Ovary (tissue), 9 donors: Measurements from ENCODE around the gene STAT5A. TPM values are rescaled to one million over a fixed set of nuclear protein-coding genes. Genes with fewer than 3 reads are reported as not detected.
"Not testable (repeated sequence)": the region's sequence is repeated elsewhere in the genome, so short reads cannot be mapped to it uniquely, and the experiment has no call there.

Source experiments
- DNase-seq, 5 donors: peaks; one replicate each; pipeline ENCODE4 v3.0.0-alpha.2; 2019 to 2020
- H3K27ac ChIP-seq, 2 donors: fragments of 200-600 bp; one replicate each; pipeline versions ENCODE4 v1.5.1 to v1.8.0; 2019 to 2022
- H3K27me3 ChIP-seq: fragments of 200-600 bp; one replicate; pipeline ENCODE4 v1.8.0; 2022
- H3K36me3 ChIP-seq: fragments of 200-600 bp; sonication (generic); one replicate; pipeline ENCODE4 v1.5.1; 2019
- H3K4me1 ChIP-seq: one replicate; pipeline ENCODE4 v1.8.1; 2013; ENCODE audit warnings: mild to moderate bottlenecking, moderate library complexity; ENCODE audit not compliant: insufficient read depth
- H3K4me3 ChIP-seq: fragments of 200-600 bp; sonication (generic); one replicate; pipeline ENCODE4 v1.5.1; 2017
- H3K9me3 ChIP-seq, 2 donors: fragments of 200-600 bp in 1 of 2; sonication (generic) in 1 of 2; one replicate each; pipeline versions ENCODE4 v1.5.1 to v1.8.1; 2013 to 2019; ENCODE audit warnings: mild to moderate bottlenecking in 1 of 2, moderate library complexity in 1 of 2
- CTCF ChIP-seq, 3 donors: fragments of 450-650 bp in 2 of 3; fragments of 200-600 bp in 1 of 3; IDR thresholded peaks; one replicate each; pipeline versions ENCODE4 v1.5.1 to v1.8.0; 2016 to 2022; ENCODE audit warnings: antibody characterized with exemption in 3 of 3, mild to moderate bottlenecking in 1 of 3
- EP300 ChIP-seq: sonication (generic); formaldehyde crosslinking; IDR thresholded peaks from one replicate; pipeline ENCODE4 v1.6.1; 2017; ENCODE audit warnings: antibody characterized with exemption
- POLR2A ChIP-seq: fragments of 450-650 bp; IDR thresholded peaks from one replicate; pipeline ENCODE4 v1.6.1; 2017; ENCODE audit warnings: antibody characterized with exemption, mild to moderate bottlenecking, moderate library complexity
- WGBS, 3 donors: extraction: QIAGEN DNeasy Blood & Tissue Kit in 1 of 3; methylation state at CpG; one replicate each; pipeline versions ENCODE4 v1.1.5 to v1.1.7; 2013 to 2017; 5-methylcytosine and 5-hydroxymethylcytosine counted together
- intact Hi-C, 4 donors: fragments of 100-400 bp; cut with DNase I; formaldehyde crosslinking; loops; one replicate each; pipeline versions ENCODE4 v1.11.0 to v1.15.1; 2022 to 2023
- polyA plus RNA-seq, 2 donors: library from polyadenylated mRNA; stranded (reverse); fragments of 200-250 nt in 1 of 2; fragments of 350-450 nt in 1 of 2; fragmentation: Illumina TruSeq in 1 of 2; extraction: RNeasy Lipid Tissue Mini Kit (QIAGEN cat#74804) in 1 of 2; gene quantifications; one replicate each; pipeline ENCODE4 v1.2.3, GENCODE V29; 2013 to 2014
- total RNA-seq, 7 donors: library from RNA; depleted of rRNA in 2 of 7; stranded (reverse); fragments of >200 nt in 2 of 7; fragmentation: NEBNext Ultra II Directional in 3 of 7; extraction: Animal tissue kit (Norgen Biotek cat#: 25700) in 3 of 7; gene quantifications; one replicate each; pipeline versions ENCODE4 v1.1.0 to v1.2.4, GENCODE V29; 2016 to 2023
- donor health status: DM: no; HTN: no; CAD: no; lungs with moderate emphysema.
- donor health status: DM: no; HTN: no; CAD: no.
- donor health status: Bipolar disorder and iron deficiency.
- donor health status: DM: yes; HTN: yes; CAD: no.
- donor health status: DM: no; HTN: no; CAD: no.
- donor health status: DM: yes; HTN: yes; CAD: no.

The STAT5A gene
- total and polyA plus RNA-seq, 9 donors = 19.5 to 82.8 (median 51.4) TPM

- Histone ChIP-seq H3K4me3 (no peak overlapping the region), H3K27ac (no peak overlapping the region), H3K9me3 (no peaks in the 10 kb centered on the region), H3K27me3 (no peaks in the 10 kb centered on the region), H3K4me1 (peaks cover 8% of the 10 kb centered on the region), H3K36me3 (no peaks in the 10 kb centered on the region)
- intact Hi-C loops = no loop called here
- 82 to 87% (median 85%) methylated on average over 3 of the region's 3 CpGs for WGBS, 3 donors
- DNase-seq = no peak
- TF ChIP-seq POLR2A = no peak
- no peak for TF ChIP-seq CTCF (IDR thresholded peaks at IDR 0.05)
- no peak for TF ChIP-seq EP300
These were observed 15.4 kb downstream of the STAT5A start for GRCh38 chr17:42303694-42304093.

DNA sequence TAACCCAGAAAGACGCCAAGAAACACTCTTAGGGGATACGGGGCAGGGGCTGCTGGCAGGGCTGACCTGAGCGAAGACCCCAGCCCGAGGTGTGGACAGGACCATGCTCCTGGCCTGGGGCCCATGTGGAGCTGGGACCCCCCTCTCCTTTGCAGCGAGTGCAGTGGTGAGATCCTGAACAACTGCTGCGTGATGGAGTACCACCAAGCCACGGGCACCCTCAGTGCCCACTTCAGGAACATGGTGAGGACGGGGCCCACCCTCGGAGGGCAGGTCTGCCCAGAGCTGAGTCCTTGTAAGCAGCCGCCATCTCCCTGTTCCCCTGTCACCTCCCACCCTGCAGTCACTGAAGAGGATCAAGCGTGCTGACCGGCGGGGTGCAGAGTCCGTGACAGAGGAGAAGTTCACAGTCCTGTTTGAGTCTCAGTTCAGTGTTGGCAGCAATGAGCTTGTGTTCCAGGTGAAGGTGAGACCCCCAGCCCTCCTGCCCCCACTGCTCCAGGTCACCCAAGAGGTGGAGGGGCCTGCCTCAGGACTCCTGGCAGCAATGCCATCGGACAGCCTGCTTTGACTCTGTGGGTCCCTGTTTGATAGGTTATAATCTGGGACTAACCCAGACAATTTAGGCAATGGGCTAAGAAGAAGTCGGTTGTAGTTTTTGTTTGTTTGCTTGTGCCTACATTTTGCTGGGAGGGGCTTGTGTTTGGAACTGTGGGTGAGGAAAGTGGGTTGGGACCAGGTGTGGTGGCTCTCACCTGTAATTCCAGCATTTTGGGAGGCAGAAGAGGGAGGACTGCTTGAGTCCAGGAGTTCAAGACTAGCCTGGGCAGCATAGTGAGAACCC is 16.1 kb downstream of the STAT5A start:
- H3K36me3 ChIP-seq = no peaks in the 10 kb centered on the region
- TF ChIP-seq CTCF (IDR thresholded peaks at IDR 0.05) (no peak), EP300 (no peak), POLR2A (no peak)
- DNase-seq = no peak
- peaks cover 10% of the 10 kb centered on the region for H3K4me1 ChIP-seq
- no peak overlapping the region for H3K4me3 ChIP-seq
- H3K27ac ChIP-seq = no peak overlapping the region
- 92 to 95% (median 94%) methylated on average over 16 of the region's 16 CpGs for WGBS, 3 donors
- intact Hi-C loops = no loop called here
- no peaks in the 10 kb centered on the region for H3K27me3 ChIP-seq
- no peaks in the 10 kb centered on the region for H3K9me3 ChIP-seq

GRCh38 chr17:42305031-42305330 is 16.7 kb downstream of the STAT5A start:
- DNase-seq, H3K9me3 ChIP-seq, intact Hi-C loops, H3K27ac ChIP-seq, H3K4me3 ChIP-seq, H3K27me3 ChIP-seq, H3K36me3 ChIP-seq: not testable (repeated sequence)
- WGBS, 3 donors = 95 to 98% (median 97%) methylated on average over 6 of the region's 6 CpGs
- H3K4me1 ChIP-seq = peaks cover 11% of the 10 kb centered on the region

DNA sequence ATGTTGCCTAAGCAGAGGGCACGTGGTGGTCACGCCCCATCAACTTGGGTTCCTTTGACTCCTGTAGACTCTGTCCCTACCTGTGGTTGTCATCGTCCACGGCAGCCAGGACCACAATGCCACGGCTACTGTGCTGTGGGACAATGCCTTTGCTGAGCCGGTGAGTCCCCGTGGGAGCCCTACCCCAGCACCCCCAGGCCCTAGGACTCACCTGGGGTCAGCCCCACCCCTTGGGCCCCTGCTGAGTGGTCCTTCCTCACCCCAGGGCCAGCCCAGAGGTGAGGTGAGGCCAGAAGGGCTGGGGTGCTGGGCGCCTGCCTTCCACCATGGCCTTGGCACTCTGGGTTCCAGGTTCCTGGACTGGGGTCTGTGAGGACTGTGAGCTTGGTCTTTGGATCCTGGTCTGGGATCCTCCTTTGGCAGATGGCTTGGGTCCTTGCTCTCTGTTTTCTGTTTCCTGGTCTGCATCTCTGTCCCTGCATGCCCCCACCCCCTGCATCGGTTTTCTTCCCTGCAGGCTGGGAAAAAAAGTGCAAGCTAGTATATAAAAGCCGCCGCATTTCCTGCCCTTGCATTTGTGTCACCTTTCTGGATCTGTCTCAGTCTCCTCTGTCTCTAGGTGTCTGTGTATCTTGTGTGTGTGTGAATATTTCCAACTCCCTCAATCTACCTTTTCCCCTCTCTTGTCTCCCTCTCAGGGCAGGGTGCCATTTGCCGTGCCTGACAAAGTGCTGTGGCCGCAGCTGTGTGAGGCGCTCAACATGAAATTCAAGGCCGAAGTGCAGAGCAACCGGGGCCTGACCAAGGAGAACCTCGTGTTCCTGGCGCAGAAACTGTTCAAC is 17.5 kb downstream of the STAT5A start:
- WGBS, 3 donors = 55 to 68% (median 64%) methylated on average over 18 of the region's 18 CpGs
- H3K4me1 ChIP-seq = peaks cover 18% of the 10 kb centered on the region
- TF ChIP-seq POLR2A (no peak), EP300 (no peak), CTCF (IDR thresholded peaks at IDR 0.05) (no peak)
- H3K27ac ChIP-seq = peak overlapping the region in 1 of 2 donors; percentile 30
- DNase-seq = peak in 3 of 5 donors; percentile 52 to 69 (median 54)
- intact Hi-C loops = no loop called here
- no peaks in the 10 kb centered on the region for H3K9me3 ChIP-seq
- H3K36me3 ChIP-seq = no peaks in the 10 kb centered on the region
- no peaks in the 10 kb centered on the region for H3K27me3 ChIP-seq
- H3K4me3 ChIP-seq = no peak overlapping the region

- H3K4me1 ChIP-seq = peaks cover 20% of the 10 kb centered on the region
- intact Hi-C loops = no loop called here
- peak overlapping the region in 1 of 2 donors; percentile 30 for H3K27ac ChIP-seq
- no peak overlapping the region for H3K4me3 ChIP-seq
- no peaks in the 10 kb centered on the region for H3K27me3 ChIP-seq
- no peak for DNase-seq
- WGBS, 3 donors = 53 to 72% (median 64%) methylated on average over 5 of the region's 5 CpGs
- no peaks in the 10 kb centered on the region for H3K36me3 ChIP-seq
- TF ChIP-seq EP300 = no peak
- no peak for TF ChIP-seq CTCF (IDR thresholded peaks at IDR 0.05)
- no peak for TF ChIP-seq POLR2A
- no peaks in the 10 kb centered on the region for H3K9me3 ChIP-seq
These were observed 18.0 kb downstream of the STAT5A start for GRCh38 chr17:42306385-42306667.
